ENCODE measurements around the gene RASGRF1.

RASGRF1 gene

DNA sequence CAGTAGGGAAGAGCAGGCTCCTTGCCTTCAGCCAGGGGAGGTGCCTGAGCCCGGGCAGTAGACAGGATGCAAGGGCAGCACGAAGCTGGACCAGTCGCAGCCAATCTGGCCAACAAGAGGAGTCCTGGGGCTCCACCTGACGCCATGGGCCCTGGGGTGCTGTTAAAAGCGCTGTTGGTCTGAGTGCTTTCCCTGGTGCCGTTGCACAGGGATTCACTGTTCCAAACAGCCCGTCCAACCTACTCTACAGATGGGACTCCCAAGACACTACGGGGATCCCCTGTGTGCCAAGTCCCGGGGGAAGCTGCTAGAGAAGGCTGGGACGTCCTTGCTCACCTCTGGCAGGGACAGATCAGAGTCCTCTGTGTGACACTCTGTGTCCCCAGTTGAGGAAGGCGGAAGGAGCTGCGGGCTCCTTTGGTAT is 146.4 kb downstream of the RASGRF1 start:
- TF ChIP-seq, protein P1, sequence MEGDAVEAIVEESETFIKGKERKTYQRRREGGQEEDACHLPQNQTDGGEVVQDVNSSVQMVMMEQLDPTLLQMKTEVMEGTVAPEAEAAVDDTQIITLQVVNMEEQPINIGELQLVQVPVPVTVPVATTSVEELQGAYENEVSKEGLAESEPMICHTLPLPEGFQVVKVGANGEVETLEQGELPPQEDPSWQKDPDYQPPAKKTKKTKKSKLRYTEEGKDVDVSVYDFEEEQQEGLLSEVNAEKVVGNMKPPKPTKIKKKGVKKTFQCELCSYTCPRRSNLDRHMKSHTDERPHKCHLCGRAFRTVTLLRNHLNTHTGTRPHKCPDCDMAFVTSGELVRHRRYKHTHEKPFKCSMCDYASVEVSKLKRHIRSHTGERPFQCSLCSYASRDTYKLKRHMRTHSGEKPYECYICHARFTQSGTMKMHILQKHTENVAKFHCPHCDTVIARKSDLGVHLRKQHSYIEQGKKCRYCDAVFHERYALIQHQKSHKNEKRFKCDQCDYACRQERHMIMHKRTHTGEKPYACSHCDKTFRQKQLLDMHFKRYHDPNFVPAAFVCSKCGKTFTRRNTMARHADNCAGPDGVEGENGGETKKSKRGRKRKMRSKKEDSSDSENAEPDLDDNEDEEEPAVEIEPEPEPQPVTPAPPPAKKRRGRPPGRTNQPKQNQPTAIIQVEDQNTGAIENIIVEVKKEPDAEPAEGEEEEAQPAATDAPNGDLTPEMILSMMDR (conservative IDR thresholded peaks at IDR 0.05; ENCODE audit: low read depth, low read length) = no peak
- DNase-seq (ENCODE audit: low read depth) = no peak
- H3K4me3 ChIP-seq (ENCODE audit: low read length) = peak overlapping the region; percentile 84

DNA sequence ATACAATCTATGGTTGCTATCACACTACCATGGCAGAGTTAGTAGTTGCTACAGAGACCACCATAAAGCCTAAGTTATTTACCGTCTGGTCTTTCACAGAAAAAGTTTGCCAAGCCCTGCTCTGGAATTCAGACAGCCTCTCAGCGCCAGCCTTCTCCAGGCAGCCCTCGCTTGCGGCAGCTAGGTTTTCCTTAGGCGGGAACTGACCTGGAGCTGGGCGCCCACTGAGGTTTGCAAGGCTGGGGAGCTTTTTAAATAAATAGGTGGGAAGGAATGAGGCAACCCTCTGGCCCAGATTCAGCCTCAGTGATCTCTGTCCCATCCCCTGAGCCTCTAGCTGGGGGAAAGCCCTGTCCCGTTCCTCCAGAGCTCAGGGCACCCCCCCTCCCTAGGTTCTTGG is 146.9 kb downstream of the RASGRF1 start:
- DNase-seq (ENCODE audit: low read depth) = peak; percentile 67
- TF ChIP-seq, protein P1 (conservative IDR thresholded peaks at IDR 0.05; ENCODE audit: low read depth, low read length) = no peak
- peak overlapping the region; percentile 84 for H3K4me3 ChIP-seq (ENCODE audit: low read length)

DNA sequence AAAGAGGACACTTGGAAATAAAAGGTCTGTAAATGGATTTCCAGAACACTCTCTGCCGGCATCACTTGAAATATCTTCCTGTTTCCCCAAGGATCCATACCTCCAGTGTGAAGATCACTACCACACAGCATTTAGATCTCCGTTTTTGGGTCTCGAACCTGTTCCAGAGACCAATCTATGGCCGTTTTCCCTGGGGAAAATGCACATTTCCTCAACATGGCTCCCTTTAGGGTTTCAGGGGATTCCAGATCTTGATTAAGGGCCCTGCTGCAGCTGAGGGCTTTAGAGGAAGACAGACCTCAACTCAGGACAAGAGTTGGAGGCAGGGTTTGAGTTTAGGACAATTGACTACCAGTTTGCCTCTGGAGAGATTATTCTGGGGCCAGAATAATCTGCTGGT is 147.8 kb downstream of the RASGRF1 start:
- TF ChIP-seq, protein P1 (conservative IDR thresholded peaks at IDR 0.05; ENCODE audit: low read depth, low read length) = no peak
- H3K4me3 ChIP-seq (ENCODE audit: low read length) = peak overlapping the region; percentile 84
- DNase-seq (ENCODE audit: low read depth) = no peak

DNA sequence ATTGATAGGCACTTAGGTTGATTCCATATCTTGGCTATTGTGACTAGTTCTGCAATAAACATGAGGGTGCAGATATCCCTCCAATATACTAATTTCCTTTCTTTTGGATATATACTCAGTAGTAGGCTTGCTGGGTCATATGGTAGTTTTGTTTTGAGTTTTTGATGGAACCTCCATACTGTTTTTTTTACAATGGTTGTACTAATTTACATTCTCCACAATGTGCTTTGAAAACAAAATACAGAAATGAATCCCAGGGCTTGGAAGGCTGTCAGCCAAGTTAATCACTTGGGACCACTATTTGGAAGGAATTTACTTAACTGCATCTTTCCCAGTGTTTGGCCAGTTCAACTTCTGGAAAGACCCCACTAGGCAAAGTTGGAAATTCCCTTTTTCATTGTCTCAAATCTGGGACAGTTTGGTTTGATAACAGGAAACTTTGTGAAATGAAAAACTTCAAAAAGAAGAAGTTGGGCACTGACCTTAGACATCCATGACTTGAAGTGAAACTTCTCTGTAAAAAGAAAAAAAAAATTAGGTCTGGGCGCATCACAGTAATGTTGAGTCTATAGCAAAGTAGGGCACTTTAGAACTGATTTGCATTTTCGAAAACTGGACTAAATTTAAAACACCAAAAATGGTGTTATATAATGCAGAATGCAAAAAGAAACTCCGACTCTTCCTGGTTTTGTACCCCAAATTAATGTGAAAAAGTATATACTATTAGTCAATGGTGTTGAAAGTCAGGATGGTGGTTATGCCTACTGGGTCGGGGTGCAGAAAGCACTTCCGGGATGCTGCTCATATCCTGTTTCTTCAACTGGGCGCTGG is 151.7 kb downstream of the RASGRF1 start:
- H3K4me3 ChIP-seq (ENCODE audit: low read length) = no peak overlapping the region
- TF ChIP-seq, protein P1 (conservative IDR thresholded peaks at IDR 0.05; ENCODE audit: low read depth, low read length) = no peak

DNA sequence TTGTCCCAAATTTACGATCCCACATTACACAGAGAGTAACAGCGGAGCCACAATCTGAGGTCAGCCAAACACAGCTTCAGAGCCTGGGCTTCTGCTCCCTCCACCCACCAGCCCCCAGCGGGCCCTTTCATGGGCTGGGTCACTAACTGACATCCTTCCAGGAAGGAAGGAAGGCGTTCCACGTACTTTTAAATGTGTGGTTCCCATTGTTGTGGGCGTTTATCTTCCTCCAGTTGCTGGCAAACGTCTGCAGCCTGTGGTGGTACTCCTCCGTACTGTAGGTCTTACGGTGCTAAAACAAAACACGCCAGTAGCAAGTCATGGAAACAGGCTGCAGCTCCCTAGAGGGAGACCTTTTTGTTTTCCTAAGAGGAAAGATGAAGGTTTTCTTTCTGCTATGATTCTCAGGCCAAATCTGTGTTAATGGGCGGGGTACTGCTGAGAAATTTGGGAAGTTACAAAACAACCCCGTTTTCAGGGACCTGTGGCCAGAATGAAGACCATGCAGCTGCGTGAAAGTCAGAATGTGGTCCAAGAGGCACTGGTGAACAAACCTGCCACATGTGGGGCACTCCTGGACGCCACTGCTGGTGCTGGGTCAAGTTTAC is 153.3 kb downstream of the RASGRF1 start:
- H3K4me3 ChIP-seq (ENCODE audit: low read length) = no peak overlapping the region
- TF ChIP-seq, protein P1 (conservative IDR thresholded peaks at IDR 0.05; ENCODE audit: low read depth, low read length) = no peak
- no peak for DNase-seq (ENCODE audit: low read depth)

More for the DNA sequence above, 151.7 kb downstream of the RASGRF1 start:
- no peak for DNase-seq (ENCODE audit: low read depth)

DNA sequence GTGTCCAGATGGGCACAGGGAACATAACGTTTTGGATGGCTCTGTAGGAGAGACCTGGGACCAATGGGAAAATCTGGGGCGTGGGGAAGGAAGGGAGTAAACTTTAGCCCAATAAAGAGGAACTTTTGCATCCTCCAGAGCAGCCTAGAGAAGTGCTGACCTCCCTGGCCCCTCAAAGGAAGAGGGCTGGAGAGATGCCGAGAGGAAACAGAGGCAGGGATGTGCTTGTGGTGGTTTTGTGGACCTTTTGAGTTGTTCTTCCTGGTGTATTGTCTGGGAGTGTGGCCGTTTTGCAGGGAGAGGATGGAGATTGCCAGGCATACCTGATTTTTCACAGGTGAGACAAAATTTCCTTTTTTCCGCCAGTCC is 155.9 kb downstream of the RASGRF1 start:
- DNase-seq (ENCODE audit: low read depth) = no peak
- TF ChIP-seq, protein P1 (conservative IDR thresholded peaks at IDR 0.05; ENCODE audit: low read depth, low read length) = no peak
- H3K4me3 ChIP-seq (ENCODE audit: low read length) = no peak overlapping the region
